ENCODE results near the gene TMEM139. TPM values are rescaled to one million over a fixed set of nuclear protein-coding genes. Genes with fewer than 3 reads are reported as not detected.
"Not testable (repeated sequence)": the region's sequence is repeated elsewhere in the genome, so short reads cannot be mapped to it uniquely, and the experiment has no call there.

The TMEM139 gene
- total RNA-seq, 1 experiment from 2014 or later, result not detected

DNA sequence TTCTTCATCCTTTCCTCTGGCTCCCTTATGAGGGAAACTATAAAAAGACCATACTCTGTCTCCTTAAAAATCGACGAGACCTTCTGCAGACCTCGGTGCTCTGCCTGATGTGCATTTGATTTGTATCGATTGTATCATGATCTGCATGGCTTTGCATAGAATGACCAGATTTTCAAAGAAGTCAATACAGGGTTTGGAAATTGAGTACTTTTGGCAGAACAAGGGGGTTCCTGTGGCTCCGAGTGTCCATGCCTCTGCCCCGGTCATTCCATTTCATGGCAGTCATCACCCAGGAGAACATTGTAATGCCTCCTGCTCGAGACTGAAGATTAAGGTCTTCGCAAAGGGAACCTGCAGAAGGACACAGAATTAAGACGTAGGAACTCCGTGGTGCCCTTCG lies 4.1 kb downstream of the TMEM139 start:
- peak; percentile 37 for DNase-seq (ENCODE audit: low read depth)

DNA sequence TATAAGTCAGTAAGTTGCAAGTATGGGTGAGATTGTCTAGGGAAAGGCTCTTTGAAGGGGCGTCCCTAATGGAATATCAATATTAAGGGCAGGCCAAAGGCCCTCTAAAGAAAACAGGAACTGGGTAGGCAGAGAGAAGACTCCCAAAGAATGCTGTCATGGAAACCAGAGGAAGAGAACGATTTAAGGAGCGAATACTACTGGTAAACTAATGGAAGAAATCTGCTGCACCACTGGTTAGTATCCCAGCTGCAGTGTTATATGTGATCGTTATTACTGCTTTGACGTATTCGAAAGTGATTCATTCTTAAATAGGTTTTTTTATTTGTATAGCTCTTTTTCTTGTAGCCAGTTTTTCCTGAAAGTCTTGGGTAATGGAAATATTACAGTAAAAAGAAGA lies 4.7 kb downstream of the TMEM139 start:
- peak; percentile 26 for DNase-seq (ENCODE audit: low read depth)

DNA sequence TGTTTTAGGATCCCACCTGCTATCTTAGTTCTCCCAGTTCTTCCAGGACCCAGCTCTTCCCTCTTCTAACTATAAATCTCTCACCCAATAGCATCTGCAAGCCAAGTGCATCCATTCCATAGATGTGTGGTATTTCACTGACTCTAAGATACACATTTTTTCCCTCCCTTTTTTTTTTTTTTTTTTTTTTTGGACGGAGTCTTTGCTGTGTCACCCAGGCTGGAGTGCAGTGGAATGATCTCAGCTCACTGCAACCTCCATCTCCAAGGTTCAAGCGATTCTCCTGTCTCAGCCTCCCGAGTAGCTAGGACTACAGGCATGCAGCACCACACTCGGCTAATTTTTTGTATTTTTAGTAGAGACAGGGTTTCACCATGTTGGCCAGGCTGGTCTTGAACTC lies 5.1 kb downstream of the TMEM139 start:
- not testable (repeated sequence) for DNase-seq (ENCODE audit: low read depth)

DNA sequence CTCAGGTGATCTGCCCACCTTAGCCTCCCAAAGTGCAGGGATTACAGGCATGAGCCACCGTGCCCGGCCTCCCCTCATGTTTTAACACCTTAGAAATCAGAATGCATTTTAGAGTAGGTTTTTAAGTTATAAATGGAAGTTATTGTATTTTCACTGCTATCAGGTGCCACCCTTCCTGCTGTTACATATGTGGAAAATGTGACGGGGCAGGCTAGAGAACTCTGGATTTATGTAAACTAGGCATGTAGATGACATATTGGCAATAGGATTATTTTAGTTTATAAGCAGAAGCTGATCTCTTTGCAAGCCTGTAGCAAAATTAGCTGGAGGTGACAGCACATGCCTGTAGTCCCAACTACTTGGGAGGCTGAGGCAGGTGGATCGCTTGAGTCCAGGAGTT lies 5.5 kb downstream of the TMEM139 start:
- no peak for DNase-seq (ENCODE audit: low read depth)

DNA sequence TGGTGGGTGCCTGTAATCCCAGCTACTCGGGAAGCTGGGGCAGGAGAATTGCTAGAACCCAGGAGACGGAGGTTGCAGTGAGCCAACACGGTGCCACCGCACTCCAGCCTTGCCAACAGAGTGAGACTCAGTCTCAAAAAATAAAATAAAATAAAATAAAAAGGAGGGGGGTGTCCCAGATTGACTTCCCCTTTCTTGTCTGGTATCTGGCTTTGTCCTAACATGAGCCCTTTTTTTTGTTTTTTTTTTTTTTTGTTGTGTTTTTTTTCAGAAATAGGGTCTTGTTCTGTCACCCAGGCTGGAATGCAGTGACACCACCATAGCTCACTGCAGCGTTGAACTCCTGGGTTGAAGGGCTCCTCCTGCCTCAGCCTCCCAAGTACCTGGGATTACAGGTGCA lies 8.1 kb downstream of the TMEM139 start:
- DNase-seq (ENCODE audit: low read depth), result no peak

DNA sequence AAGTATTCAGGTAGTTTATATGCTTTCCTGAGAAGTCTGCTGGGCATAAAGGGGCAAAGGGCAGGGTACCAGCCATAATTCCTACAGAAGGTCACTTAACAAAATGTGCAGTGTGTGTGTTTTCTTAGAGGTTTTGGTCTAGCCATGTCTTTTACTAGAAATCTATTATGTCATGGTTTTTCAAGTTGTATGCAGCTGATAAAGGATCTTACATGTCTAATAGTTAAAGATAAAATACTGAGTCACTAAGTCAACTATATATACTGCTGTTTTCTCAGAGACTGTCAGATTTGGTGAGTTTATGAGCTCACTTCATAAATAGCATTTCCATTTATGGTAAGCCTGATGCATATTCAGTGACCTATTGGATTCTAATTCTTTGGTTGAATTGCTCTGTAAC lies 11.1 kb downstream of the TMEM139 start:
- DNase-seq (ENCODE audit: low read depth), result no peak

DNA sequence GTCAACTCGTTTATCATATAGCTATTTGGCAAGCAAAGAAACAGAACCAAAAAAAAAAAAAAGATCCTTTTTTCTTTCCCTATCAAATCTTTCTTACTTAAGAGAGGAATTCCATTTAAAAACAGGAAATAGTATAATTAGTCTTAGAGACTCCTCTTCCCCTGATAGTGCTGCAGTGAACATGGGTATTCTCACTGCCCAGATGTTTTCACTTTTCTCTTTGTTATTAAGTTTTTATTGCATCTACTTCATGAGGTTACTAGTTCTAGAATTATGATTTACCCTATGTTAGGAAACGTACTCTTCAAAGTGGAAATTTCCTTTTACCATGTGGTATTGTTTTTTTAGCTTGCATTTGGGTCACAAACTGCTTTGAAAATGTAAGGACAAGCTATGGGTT lies 11.9 kb downstream of the TMEM139 start:
- DNase-seq (ENCODE audit: low read depth), result no peak

DNA sequence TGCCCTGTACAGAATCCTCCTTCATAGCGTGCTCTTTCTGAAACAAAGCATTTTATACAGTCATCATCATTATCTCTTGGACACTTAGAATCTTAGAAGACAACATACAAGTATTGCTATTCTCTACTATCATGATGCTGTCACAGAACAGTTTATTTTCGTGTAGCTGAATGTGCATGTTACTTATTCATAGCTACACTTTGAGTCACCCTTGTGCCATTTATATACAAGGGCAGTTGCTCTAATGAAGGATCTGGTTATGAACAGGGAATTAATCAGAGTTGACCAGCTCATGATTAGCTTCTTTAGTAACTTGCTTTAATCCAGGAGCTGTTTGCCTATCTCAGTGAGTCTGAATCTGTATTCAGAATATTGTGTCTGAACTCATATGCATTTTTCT lies 14.6 kb downstream of the TMEM139 start:
- DNase-seq (ENCODE audit: low read depth), result peak; percentile 22

DNA sequence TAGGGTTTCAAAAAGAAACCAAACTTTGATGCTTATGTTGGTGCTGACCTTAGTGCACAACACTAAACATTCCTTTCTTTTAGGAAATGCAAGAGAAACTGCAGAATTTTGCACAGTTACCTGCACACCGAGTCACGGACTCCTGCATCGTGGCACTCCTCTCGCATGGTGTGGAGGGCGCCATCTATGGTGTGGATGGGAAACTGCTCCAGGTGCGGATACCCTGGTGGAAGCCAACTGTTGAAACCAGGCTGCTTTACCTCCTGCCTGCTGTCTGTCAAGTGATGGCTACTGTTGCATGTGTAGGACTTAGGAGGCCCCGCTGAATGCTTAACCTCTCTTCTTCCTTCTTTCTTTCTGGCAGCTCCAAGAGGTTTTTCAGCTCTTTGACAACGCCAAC lies 15.1 kb downstream of the TMEM139 start:
- DNase-seq (ENCODE audit: low read depth), result peak; percentile 23

DNA sequence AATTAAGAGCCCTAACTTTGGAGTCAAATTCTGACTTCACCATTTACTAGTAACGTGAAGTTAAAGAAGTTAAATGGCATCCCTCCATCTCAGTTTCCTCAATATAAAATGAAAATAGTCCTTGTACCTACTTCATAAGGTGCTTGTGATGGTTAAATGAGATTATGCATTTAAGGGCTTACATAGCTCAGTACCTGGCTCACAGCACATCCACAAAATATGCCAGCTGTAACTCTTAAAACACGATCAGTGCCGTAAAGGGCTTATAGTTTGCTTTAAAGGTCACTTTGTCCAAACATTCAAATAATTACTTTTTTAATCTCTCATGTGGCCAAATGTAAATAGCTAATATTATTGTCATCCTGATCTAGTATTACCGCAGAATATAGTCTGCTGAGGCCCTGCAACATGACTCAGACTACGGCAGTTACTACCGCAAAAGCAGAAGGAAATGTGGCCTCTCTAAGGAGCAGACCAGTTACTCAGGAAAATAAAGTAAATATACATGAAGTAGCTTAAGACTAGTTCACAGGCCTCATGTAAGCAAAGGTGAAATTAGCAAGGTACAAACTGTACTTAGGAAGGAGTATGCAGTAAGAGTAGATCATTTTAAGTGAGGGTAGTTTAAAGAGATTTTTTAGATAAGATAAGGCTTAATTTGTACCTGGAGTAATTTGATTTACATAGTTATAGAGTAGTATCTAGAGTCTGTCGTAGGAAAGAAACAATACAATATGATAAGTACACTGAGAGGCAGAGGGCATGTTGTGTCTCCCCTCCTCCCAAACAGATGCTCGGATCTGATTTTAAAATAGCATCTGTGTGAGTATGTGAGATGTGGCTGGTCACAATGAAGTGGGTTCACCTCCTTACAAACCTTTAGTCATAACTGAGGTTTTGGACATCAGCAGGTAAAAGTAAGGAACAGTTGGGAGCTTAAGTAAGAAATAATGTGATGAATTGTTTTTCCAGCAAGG lies 16.5 kb downstream of the TMEM139 start:
- no peak for DNase-seq (ENCODE audit: low read depth)

DNA sequence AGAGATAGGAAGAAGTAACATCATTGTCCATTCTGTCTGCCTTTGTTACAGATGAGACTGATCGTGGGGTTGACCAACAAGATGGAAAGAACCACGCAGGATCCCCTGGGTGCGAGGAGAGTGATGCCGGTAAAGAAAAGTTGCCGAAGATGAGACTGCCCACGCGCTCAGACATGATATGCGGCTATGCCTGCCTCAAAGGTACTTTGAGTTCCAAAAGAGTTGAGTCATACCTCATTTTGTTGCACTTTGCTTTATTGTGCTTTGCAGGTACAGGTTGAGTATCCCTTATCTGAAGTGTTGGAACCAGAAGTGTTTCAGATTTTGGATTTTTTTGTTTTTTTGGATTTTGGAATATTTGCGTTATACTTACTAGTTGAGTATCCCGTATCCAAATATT lies 19.0 kb downstream of the TMEM139 start:
- no peak for DNase-seq (ENCODE audit: low read depth)

DNA sequence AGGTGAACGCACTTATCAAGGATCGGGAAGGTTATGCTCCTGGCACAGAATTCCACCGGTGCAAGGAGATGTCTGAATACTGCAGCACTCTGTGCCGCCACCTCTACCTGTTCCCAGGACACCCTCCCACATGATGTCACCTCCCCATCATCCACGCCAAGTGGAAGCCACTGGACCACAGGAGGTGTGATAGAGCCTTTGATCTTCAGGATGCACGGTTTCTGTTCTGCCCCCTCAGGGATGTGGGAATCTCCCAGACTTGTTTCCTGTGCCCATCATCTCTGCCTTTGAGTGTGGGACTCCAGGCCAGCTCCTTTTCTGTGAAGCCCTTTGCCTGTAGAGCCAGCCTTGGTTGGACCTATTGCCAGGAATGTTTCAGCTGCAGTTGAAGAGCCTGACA lies 20.2 kb downstream of the TMEM139 start:
- no peak for DNase-seq (ENCODE audit: low read depth)

DNA sequence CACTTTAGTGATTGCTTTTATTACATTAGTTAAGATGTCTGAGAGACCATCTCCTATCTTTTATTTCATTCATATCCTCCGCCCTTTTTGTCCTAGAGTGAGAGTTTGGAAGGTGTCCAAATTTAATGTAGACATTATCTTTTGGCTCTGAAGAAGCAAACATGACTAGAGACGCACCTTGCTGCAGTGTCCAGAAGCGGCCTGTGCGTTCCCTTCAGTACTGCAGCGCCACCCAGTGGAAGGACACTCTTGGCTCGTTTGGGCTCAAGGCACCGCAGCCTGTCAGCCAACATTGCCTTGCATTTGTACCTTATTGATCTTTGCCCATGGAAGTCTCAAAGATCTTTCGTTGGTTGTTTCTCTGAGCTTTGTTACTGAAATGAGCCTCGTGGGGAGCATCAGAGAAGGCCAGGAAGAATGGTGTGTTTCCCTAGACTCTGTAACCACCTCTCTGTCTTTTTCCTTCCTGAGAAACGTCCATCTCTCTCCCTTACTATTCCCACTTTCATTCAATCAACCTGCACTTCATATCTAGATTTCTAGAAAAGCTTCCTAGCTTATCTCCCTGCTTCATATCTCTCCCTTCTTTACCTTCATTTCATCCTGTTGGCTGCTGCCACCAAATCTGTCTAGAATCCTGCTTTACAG lies 20.8 kb downstream of the TMEM139 start:
- peak; percentile 53 for DNase-seq (ENCODE audit: low read depth)

DNA sequence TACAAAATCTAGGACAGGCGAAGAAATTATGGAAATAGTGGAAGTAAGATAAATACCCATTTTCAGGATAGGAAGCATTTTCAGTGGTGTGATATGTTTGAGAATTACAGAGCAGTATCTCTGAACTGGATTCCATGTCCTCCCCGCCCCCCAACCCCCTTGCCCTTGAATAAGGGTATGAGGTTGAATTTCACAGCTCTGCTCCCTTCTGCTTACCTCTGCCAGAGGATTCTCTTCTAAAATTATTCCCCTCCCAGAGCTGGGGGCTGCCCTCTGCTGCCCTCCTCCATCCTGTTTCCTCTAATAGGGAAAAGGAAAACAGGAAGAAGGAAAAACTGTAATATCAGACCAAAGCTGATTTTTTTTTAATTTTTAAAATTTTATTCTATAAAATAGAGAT lies 23.9 kb downstream of the TMEM139 start:
- DNase-seq (ENCODE audit: low read depth), result no peak

DNA sequence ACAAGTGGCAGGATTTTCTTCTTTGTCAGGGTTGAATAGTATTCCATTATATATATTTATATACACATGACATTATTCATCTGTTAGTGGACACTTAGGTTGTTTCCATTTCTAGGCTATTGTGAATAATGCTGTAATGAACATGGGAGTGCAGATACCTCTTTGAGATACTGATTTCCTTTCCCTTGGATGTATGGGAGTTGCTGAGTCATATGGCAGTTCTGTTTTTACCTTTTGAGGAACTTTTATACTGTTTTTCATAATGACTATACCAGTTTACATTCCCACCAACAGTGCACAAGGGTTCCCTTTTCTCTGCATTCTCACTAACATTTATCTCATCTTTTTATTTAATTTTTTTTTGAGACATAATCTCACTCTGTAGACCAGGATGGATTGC lies 29.4 kb downstream of the TMEM139 start:
- no peak for DNase-seq (ENCODE audit: low read depth)

DNA sequence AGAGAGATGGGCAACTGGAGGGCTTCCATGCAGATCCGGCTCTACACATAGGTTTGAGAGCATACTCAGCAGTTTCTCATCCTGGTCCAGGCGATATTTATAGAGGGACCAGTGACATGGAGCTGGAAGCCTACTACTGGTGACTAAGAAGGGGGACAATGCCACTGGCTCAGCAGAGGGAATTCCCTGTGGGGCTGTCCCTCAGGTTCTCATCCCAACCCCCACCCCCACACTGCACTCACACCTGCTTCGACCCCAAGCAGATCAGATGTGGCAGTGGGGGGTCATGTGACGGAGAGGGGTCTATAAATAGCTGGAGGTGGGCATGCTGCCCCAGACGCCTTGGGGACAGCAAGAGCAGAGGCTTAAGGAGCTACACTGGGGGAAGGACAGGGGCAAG lies 31.0 kb downstream of the TMEM139 start, which contains the start of gene CLCN1:
CLCN1 (plus strand) TSS at position 336 of the 400 bp plus-strand sequence. CDS start 102 bp downstream, outside the sequence.
- no peak for DNase-seq (ENCODE audit: low read depth)

DNA sequence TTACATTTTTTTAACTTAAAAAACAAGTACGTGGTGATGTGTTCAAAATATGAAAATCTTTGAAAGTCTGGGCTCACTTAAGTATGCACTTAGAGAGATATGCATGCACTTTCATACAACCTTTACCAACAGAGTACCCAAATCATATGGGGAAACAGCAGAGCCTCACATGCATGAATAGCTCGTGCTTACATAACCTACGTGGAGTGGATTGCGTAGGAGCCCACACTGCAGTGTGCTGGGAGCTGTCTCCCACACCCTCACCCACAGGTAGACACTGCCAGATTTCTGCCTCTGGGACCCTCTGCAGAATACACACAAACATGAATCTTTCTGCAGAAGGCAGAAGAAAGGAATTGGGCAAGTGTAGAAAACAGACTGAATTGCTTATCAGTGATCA lies 31.7 kb downstream of the TMEM139 start:
- DNase-seq (ENCODE audit: low read depth), result no peak

DNA sequence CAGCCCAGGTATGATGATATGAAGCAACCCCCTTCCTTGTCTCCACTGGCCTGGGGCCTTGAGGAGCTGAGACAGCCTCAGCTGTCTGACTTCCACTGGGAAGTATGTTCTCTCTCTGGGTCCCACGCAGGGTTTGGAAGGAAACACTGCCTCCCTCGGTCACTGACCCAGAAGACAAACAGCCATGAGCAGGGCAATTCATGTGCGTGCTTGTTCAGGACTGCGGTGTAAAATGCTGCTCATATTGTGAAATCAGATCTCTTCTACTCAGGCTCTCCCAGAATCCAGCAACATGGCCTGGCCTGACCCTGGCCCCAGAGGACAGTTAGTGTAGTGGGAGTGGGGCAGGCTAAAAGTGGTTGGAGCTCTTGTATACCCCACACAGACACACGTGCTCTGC lies 33.9 kb downstream of the TMEM139 start:
- peak; percentile 88 for DNase-seq (ENCODE audit: low read depth)

DNA sequence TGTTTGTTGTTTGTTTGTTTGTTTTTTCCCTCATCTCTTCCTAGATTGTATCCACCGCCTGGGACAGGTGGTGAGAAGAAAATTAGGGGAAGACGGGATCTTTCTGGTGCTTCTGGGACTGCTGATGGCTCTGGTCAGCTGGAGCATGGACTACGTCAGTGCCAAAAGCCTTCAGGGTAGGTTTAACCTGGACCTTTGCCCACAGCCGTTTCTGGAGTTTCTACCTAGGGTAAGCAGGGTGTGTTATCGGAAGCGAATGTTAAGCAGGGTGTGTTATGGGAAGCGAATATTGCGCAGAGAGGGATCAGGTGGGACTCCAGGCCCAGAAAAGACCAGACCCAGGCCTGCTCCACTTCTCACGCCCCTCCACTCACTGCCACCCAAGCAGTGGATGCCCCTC lies 35.9 kb downstream of the TMEM139 start:
- no peak for DNase-seq (ENCODE audit: low read depth)

DNA sequence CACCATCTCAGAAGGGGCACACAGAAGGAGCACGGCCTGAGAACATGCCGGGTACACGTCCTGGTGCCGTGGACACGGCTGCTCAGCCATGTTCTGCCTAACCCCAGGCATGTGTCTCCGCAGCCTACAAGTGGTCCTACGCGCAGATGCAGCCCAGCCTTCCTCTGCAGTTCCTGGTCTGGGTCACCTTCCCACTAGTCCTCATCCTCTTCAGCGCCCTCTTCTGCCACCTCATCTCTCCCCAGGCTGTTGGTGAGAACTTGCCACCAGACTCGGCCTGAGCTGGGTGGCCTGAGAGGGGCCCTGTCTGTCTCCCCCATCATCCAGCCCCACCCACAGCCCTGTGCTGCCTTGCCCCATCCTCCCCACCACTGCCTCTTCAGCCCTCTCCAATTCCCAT lies 36.5 kb downstream of the TMEM139 start:
- no peak for DNase-seq (ENCODE audit: low read depth)

DNA sequence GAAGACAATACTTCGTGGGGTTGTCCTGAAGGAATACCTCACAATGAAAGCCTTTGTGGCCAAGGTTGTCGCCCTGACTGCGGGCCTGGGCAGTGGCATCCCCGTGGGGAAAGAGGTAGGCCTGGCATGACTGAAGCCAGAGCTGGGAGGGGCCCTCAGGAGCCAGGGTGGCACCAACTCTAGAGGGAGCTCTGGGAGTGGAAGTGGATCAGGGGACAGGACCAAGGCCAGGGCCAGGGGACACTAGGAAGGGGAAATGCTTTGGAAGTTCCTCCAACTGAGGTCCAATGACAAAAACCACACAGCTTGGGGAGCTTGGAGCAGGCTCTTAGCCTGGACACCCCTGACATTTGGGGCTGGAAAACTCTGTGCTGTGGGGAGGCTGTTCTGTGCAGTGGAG lies 37.0 kb downstream of the TMEM139 start:
- peak; percentile 14 for DNase-seq (ENCODE audit: low read depth)

DNA sequence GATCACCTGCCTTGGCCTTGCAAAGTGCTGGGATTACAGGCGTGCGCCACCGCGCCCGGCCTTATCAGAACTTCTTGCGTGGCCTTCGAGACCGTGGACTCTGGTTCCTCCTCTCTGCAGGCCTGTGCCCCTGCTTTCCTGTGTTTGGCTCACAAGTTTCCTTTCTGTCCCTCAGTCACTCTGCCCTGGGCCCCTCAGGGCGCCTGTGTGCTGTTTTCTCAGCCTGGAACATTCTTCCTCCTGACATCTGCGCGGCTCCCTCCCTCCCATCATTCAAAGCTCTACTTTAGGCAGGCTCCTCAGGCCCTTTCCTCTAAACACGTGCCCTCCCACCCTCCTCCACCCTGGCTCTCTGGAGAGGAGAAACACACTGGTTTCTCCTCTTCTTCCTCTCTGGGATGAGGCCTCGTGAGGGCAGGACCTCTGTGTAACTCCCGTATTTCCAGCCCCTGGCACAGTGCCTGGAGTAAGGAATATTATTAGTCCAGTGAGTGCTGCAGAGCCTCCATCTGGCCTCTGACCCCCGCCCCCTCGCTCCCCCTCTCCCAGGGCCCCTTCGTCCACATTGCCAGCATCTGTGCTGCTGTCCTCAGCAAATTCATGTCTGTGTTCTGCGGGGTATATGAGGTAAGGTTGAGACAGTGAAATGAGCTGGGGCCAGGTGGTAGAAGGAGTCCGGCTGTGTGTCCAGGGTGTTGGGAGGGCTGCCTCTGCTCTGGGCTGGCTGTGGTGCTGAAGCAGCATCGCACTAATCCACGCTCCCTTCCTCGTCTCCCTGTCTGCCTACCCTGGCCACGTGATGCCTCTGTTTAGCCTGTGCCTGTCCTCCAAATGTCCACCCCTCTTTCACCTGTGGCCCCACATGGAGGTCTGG lies 38.2 kb downstream of the TMEM139 start:
- DNase-seq (ENCODE audit: low read depth), result no peak

All from LHCN-M2 (cell line).